ENCODE measurements around the gene FAM168A. TPM values are rescaled to one million over a fixed set of nuclear protein-coding genes. Genes with fewer than 3 reads are reported as not detected.

FAM168A gene
- total RNA-seq, 1 donor from 2014 or later: 21.4 TPM

- no peak for DNase-seq (ENCODE audit: extremely low spot score in 2 of 2)
- H3K4me1 ChIP-seq: no peaks in the 10 kb centered on the region
- no peaks in the 10 kb centered on the region for H3K9me3 ChIP-seq
- no peaks in the 10 kb centered on the region for H3K36me3 ChIP-seq
- intact Hi-C loops (cut with DNase I): no loop called here
- TF ChIP-seq POLR2AphosphoS5 (IDR thresholded peaks at IDR 0.05; ENCODE audit: insufficient read depth in 1 of 2, low read depth in 1 of 2): peak in 1 of 2 donors; percentile 58
- TF ChIP-seq POLR2A (IDR thresholded peaks at IDR 0.05): no peak
- no peaks in the 10 kb centered on the region for H3K27me3 ChIP-seq
- H3K4me3 ChIP-seq: no peak overlapping the region
- H3K27ac ChIP-seq: peak overlapping the region; percentile 10
Measured at GRCh38 chr11:73469401-73469800, 128.5 kb downstream of the FAM168A start.

- TF ChIP-seq POLR2A (IDR thresholded peaks at IDR 0.05) (no peak), POLR2AphosphoS5 (IDR thresholded peaks at IDR 0.05; ENCODE audit: insufficient read depth in 1 of 2, low read depth in 1 of 2) (no peak)
- TF ChIP-seq, protein P1, sequence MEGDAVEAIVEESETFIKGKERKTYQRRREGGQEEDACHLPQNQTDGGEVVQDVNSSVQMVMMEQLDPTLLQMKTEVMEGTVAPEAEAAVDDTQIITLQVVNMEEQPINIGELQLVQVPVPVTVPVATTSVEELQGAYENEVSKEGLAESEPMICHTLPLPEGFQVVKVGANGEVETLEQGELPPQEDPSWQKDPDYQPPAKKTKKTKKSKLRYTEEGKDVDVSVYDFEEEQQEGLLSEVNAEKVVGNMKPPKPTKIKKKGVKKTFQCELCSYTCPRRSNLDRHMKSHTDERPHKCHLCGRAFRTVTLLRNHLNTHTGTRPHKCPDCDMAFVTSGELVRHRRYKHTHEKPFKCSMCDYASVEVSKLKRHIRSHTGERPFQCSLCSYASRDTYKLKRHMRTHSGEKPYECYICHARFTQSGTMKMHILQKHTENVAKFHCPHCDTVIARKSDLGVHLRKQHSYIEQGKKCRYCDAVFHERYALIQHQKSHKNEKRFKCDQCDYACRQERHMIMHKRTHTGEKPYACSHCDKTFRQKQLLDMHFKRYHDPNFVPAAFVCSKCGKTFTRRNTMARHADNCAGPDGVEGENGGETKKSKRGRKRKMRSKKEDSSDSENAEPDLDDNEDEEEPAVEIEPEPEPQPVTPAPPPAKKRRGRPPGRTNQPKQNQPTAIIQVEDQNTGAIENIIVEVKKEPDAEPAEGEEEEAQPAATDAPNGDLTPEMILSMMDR (IDR thresholded peaks at IDR 0.05): no peak
- H3K27me3 ChIP-seq: no peaks in the 10 kb centered on the region
- H3K36me3 ChIP-seq: no peaks in the 10 kb centered on the region
- H3K27ac ChIP-seq: no peak overlapping the region
- intact Hi-C loops (cut with DNase I): no loop called here
- no peaks in the 10 kb centered on the region for H3K4me1 ChIP-seq
- no peaks in the 10 kb centered on the region for H3K9me3 ChIP-seq
- no peak overlapping the region for H3K4me3 ChIP-seq
- no peak for DNase-seq (ENCODE audit: extremely low spot score in 2 of 2)
Measured at GRCh38 chr11:73468590-73469161, 129.2 kb downstream of the FAM168A start.

- H3K9me3 ChIP-seq: no peaks in the 10 kb centered on the region
- H3K4me3 ChIP-seq: no peak overlapping the region
- no peaks in the 10 kb centered on the region for H3K27me3 ChIP-seq
- no peaks in the 10 kb centered on the region for H3K4me1 ChIP-seq
- TF ChIP-seq POLR2AphosphoS5 (IDR thresholded peaks at IDR 0.05; ENCODE audit: insufficient read depth in 1 of 2, low read depth in 1 of 2) (no peak), POLR2A (IDR thresholded peaks at IDR 0.05) (no peak)
- TF ChIP-seq, protein P1 (IDR thresholded peaks at IDR 0.05): no peak
- no peak overlapping the region for H3K27ac ChIP-seq
- no peaks in the 10 kb centered on the region for H3K36me3 ChIP-seq
- intact Hi-C loops (cut with DNase I): no loop called here
- no peak for DNase-seq (ENCODE audit: extremely low spot score in 2 of 2)
Measured at GRCh38 chr11:73467505-73467904, 130.4 kb downstream of the FAM168A start.

GRCh38 chr11:73466643-73467042 is 131.3 kb downstream of the FAM168A start:
- no peaks in the 10 kb centered on the region for H3K36me3 ChIP-seq
- H3K27me3 ChIP-seq: no peaks in the 10 kb centered on the region
- no peaks in the 10 kb centered on the region for H3K9me3 ChIP-seq
- DNase-seq (ENCODE audit: extremely low spot score in 2 of 2): no peak
- intact Hi-C loops (cut with DNase I): no loop called here
- H3K4me1 ChIP-seq: peaks cover 2% of the 10 kb centered on the region
- no peak overlapping the region for H3K4me3 ChIP-seq
- TF ChIP-seq POLR2AphosphoS5 (IDR thresholded peaks at IDR 0.05; ENCODE audit: insufficient read depth in 1 of 2, low read depth in 1 of 2): no peak
- TF ChIP-seq, protein P1 (IDR thresholded peaks at IDR 0.05): no peak
- TF ChIP-seq POLR2A (IDR thresholded peaks at IDR 0.05): no peak
- no peak overlapping the region for H3K27ac ChIP-seq

GRCh38 chr11:73465871-73466270 is 132.0 kb downstream of the FAM168A start:
- intact Hi-C loops (cut with DNase I): no loop called here
- no peak overlapping the region for H3K27ac ChIP-seq
- no peaks in the 10 kb centered on the region for H3K27me3 ChIP-seq
- H3K36me3 ChIP-seq: no peaks in the 10 kb centered on the region
- no peak for TF ChIP-seq POLR2A (IDR thresholded peaks at IDR 0.05)
- TF ChIP-seq POLR2AphosphoS5 (IDR thresholded peaks at IDR 0.05; ENCODE audit: insufficient read depth in 1 of 2, low read depth in 1 of 2): no peak
- no peak for DNase-seq (ENCODE audit: extremely low spot score in 2 of 2)
- no peaks in the 10 kb centered on the region for H3K9me3 ChIP-seq
- H3K4me3 ChIP-seq: no peak overlapping the region
- H3K4me1 ChIP-seq: peaks cover 10% of the 10 kb centered on the region

- TF ChIP-seq POLR2AphosphoS5 (IDR thresholded peaks at IDR 0.05; ENCODE audit: insufficient read depth in 1 of 2, low read depth in 1 of 2): no peak
- TF ChIP-seq, protein P1 (IDR thresholded peaks at IDR 0.05): no peak
- no peak for TF ChIP-seq POLR2A (IDR thresholded peaks at IDR 0.05)
- Histone ChIP-seq H3K36me3 (no peaks in the 10 kb centered on the region), H3K9me3 (no peaks in the 10 kb centered on the region), H3K27ac (no peak overlapping the region), H3K4me3 (no peak overlapping the region), H3K4me1 (peaks cover 11% of the 10 kb centered on the region), H3K27me3 (no peaks in the 10 kb centered on the region)
- DNase-seq (ENCODE audit: extremely low spot score in 2 of 2): no peak
- intact Hi-C loops (cut with DNase I): no loop called here
Measured at GRCh38 chr11:73465023-73465675, 132.8 kb downstream of the FAM168A start.
